Hepatocyte (in vitro differentiated cells): ENCODE measurements around the gene RPH3AL. TPM values are rescaled to one million over a fixed set of nuclear protein-coding genes. Genes with fewer than 3 reads are reported as not detected.
A peak's percentile ranks its signal among the peaks of the same experiment; 100 is the strongest.

Experiments
- DNase-seq: peaks from one replicate; pipeline ENCODE4 v3.0.0-alpha.2; 2016; ENCODE audit warnings: low spot score
- H2AFZ ChIP-seq: fragments of 200-600 bp; sonication (generic); 2 replicates; pipeline ENCODE4 v1.6.0; 2016; ENCODE audit warnings: antibody characterized with exemption, mild to moderate bottlenecking
- H3K27ac ChIP-seq: fragments of 200-600 bp; sonication (generic); 2 replicates; pipeline ENCODE4 v1.5.1; 2016; ENCODE audit warnings: mild to moderate bottlenecking
- H3K27me3 ChIP-seq: fragments of 200-600 bp; sonication (generic); 2 replicates; pipeline ENCODE4 v1.6.1; 2016
- H3K36me3 ChIP-seq: fragments of 200-600 bp; sonication (generic); replicated peaks from 2 replicates; pipeline ENCODE4 v1.5.1; 2016; ENCODE audit warnings: low read depth; ENCODE audit not compliant: insufficient read depth
- H3K4me1 ChIP-seq: fragments of 200-600 bp; sonication (generic); 2 replicates; pipeline ENCODE4 v1.5.1; 2016; ENCODE audit warnings: mild to moderate bottlenecking, moderate library complexity; ENCODE audit not compliant: insufficient read depth
- H3K4me2 ChIP-seq: fragments of 200-600 bp; sonication (generic); 2 replicates; pipeline ENCODE4 v1.6.0; 2016
- H3K4me3 ChIP-seq: fragments of 200-600 bp; sonication (generic); 2 replicates; pipeline ENCODE4 v1.5.1; 2016; ENCODE audit warnings: mild to moderate bottlenecking
- H3K79me2 ChIP-seq: fragments of 200-600 bp; sonication (generic); 2 replicates; pipeline ENCODE4 v1.6.0; 2017; ENCODE audit warnings: mild to moderate bottlenecking
- H3K9me2 ChIP-seq: fragments of 200-600 bp; sonication (generic); replicated peaks from 2 replicates; pipeline ENCODE4 v1.6.0; 2017; ENCODE audit warnings: mild to moderate bottlenecking; ENCODE audit not compliant: insufficient read depth
- H3K9me3 ChIP-seq: fragments of 200-600 bp; sonication (generic); 2 replicates; pipeline ENCODE4 v1.5.1; 2016; ENCODE audit warnings: low read depth, mild to moderate bottlenecking
- H4K20me1 ChIP-seq: fragments of 200-600 bp; sonication (generic); 2 replicates; pipeline ENCODE4 v1.6.0; 2016; ENCODE audit warnings: mild to moderate bottlenecking; ENCODE audit not compliant: insufficient read depth, poor library complexity, severe bottlenecking
- CTCF ChIP-seq: fragments of 200-600 bp; sonication (generic); IDR thresholded peaks from 2 replicates; pipeline ENCODE4 v1.5.1; 2016; ENCODE audit warnings: antibody characterized with exemption, mild to moderate bottlenecking; ENCODE audit not compliant: poor library complexity
- EZH2 ChIP-seq: fragments of 200-600 bp; sonication (generic); IDR thresholded peaks from 2 replicates; pipeline ENCODE4 v1.6.1; 2016; ENCODE audit warnings: antibody characterized with exemption, mild to moderate bottlenecking, borderline replicate concordance
- EZH2phosphoT487 ChIP-seq: fragments of 200-600 bp; sonication (generic); IDR thresholded peaks from one replicate; pipeline ENCODE4 v1.6.1; 2018; ENCODE audit warnings: antibody characterized with exemption, mild to moderate bottlenecking, low read depth, moderate library complexity; ENCODE audit not compliant: unreplicated experiment, severe bottlenecking
- WGBS: methylation state at CpG from one replicate; pipeline ENCODE4 v1.1.6; 2016; ENCODE audit warnings: low lambda C conversion rate; ENCODE audit errors: missing lambda C conversion rate; 5-methylcytosine and 5-hydroxymethylcytosine counted together
- polyA plus RNA-seq: library from polyadenylated mRNA; unstranded; fragments of >200 nt; fragmentation: Nextera tagmentation; extraction: Ambion mirVana; gene quantifications from 2 replicates; pipeline ENCODE4 v1.2.1, GENCODE V29; 2016
- total RNA-seq: library from RNA; depleted of rRNA; stranded (reverse); fragments of >200 nt; gene quantifications from 2 replicates; pipeline ENCODE4 v1.2.3, GENCODE V29; 2014

The RPH3AL gene
- total and polyA plus RNA-seq, 2 experiments from 2014 or later: 7.0 to 7.6 TPM

GRCh38 chr17:385178-385835 lies 32.7 kb upstream of the RPH3AL start:
- no peaks in the 10 kb centered on the region for H3K9me3 ChIP-seq
- H3K4me3 ChIP-seq: peak overlapping the region; percentile 55
- TF ChIP-seq EZH2: no peak
- TF ChIP-seq EZH2phosphoT487: no peak
- TF ChIP-seq CTCF: no peak
- peak overlapping the region; percentile 99 for H3K4me2 ChIP-seq
- H3K79me2 ChIP-seq: no peaks in the 10 kb centered on the region
- no peaks in the 10 kb centered on the region for H3K27me3 ChIP-seq
- 3% methylated on average over 42 of the region's 70 CpGs for WGBS
- H3K9me2 ChIP-seq: no peaks in the 10 kb centered on the region
- peak overlapping the region; percentile 93 for H2AFZ ChIP-seq
- peaks cover 30% of the 10 kb centered on the region for H3K4me1 ChIP-seq
- peak; percentile 74 for DNase-seq
- no peaks in the 10 kb centered on the region for H3K36me3 ChIP-seq
- no peaks in the 10 kb centered on the region for H4K20me1 ChIP-seq
- H3K27ac ChIP-seq: no peak overlapping the region

- H4K20me1 ChIP-seq: no peaks in the 10 kb centered on the region
- no peaks in the 10 kb centered on the region for H3K9me2 ChIP-seq
- no peaks in the 10 kb centered on the region for H3K79me2 ChIP-seq
- H2AFZ ChIP-seq: peak overlapping the region; percentile 93
- H3K27me3 ChIP-seq: no peaks in the 10 kb centered on the region
- no peak overlapping the region for H3K27ac ChIP-seq
- no peak for DNase-seq
- no peak overlapping the region for H3K4me3 ChIP-seq
- TF ChIP-seq CTCF (no peak), EZH2phosphoT487 (no peak), EZH2 (no peak)
- peaks cover 30% of the 10 kb centered on the region for H3K4me1 ChIP-seq
- H3K36me3 ChIP-seq: no peaks in the 10 kb centered on the region
- H3K9me3 ChIP-seq: no peaks in the 10 kb centered on the region
- WGBS: 75% methylated on average over 10 of the region's 37 CpGs
- H3K4me2 ChIP-seq: peak overlapping the region; percentile 99
These were observed 32.1 kb upstream of the RPH3AL start for GRCh38 chr17:384622-385177.

GRCh38 chr17:383771-384621 lies 31.4 kb upstream of the RPH3AL start:
- Histone ChIP-seq H3K79me2 (no peaks in the 10 kb centered on the region), H3K4me3 (no peak overlapping the region), H3K27ac (no peak overlapping the region), H3K4me2 (peak overlapping the region; percentile 99), H3K4me1 (peaks cover 30% of the 10 kb centered on the region), H3K36me3 (no peaks in the 10 kb centered on the region), H3K27me3 (no peaks in the 10 kb centered on the region), H3K9me2 (no peaks in the 10 kb centered on the region), H2AFZ (no peak overlapping the region), H3K9me3 (no peaks in the 10 kb centered on the region), H4K20me1 (no peaks in the 10 kb centered on the region)
- no peak for DNase-seq
- 86% methylated on average over 18 of the region's 19 CpGs for WGBS
- TF ChIP-seq EZH2: no peak
- TF ChIP-seq EZH2phosphoT487: no peak
- no peak for TF ChIP-seq CTCF
